OCI-LY3 (cell line): ENCODE measurements around the gene GRP.

Experiments
- H2AFZ ChIP-seq: fragments of 200-600, 300-600 bp; shearing (Covaris generic); 2 replicates; pipeline ENCODE4 v1.6.0; 2014; ENCODE audit warnings: antibody characterized with exemption, low read depth, low read length
- H3K27ac ChIP-seq: fragments of 200-600, 300-600 bp; sonication (generic); 2 replicates; pipeline ENCODE4 v1.5.1; 2014; ENCODE audit warnings: mild to moderate bottlenecking, low read length, moderate library complexity, mixed read lengths
- H3K27me3 ChIP-seq: fragments of 200-600, 300-600 bp; sonication (generic); 2 replicates; pipeline ENCODE4 v1.6.1; 2014; ENCODE audit warnings: low read depth, low read length, mixed read lengths
- H3K36me3 ChIP-seq: fragments of 200-600, 300-600 bp; sonication (generic); replicated peaks from 2 replicates; pipeline ENCODE3; 2014; ENCODE audit warnings: low read depth, low read length, mixed read lengths
- H3K4me1 ChIP-seq: fragments of 300-600, 200-600 bp; sonication (generic); 2 replicates; pipeline ENCODE4 v1.6.1; 2014; ENCODE audit warnings: low read length, mixed read lengths
- H3K4me2 ChIP-seq: fragments of 200-600, 300-600 bp; sonication (generic); 2 replicates; pipeline ENCODE4 v1.6.1; 2014; ENCODE audit warnings: low read length, mixed read lengths
- H3K4me3 ChIP-seq: fragments of 300-600, 200-600 bp; sonication (generic); 2 replicates; pipeline ENCODE4 v1.5.1; 2014; ENCODE audit warnings: antibody characterized with exemption, mild to moderate bottlenecking, low read length, moderate library complexity
- H3K79me2 ChIP-seq: fragments of 300-600, 200-600 bp; shearing (Covaris generic); 2 replicates; pipeline ENCODE4 v1.6.1; 2014; ENCODE audit warnings: mild to moderate bottlenecking, low read length, mixed read lengths
- H3K9ac ChIP-seq: fragments of 300-600, 200-600 bp; shearing (Covaris generic); 2 replicates; pipeline ENCODE4 v1.6.0; 2014; ENCODE audit warnings: mild to moderate bottlenecking, low read length, moderate library complexity
- H3K9me3 ChIP-seq: fragments of 200-600, 300-600 bp; shearing (Covaris generic); 2 replicates; pipeline ENCODE4 v1.6.1; 2014; ENCODE audit warnings: low read length, mixed read lengths; ENCODE audit not compliant: insufficient read depth
- H4K20me1 ChIP-seq: fragments of 200-600, 300-600 bp; sonication (generic); 2 replicates; pipeline ENCODE4 v1.6.1; 2016; ENCODE audit warnings: low read length, mixed read lengths; ENCODE audit not compliant: insufficient read depth
- EZH2phosphoT487 ChIP-seq: fragments of 200-600 bp; shearing (Covaris generic); IDR thresholded peaks from 2 replicates; pipeline ENCODE4 v1.6.1; 2018; ENCODE audit warnings: antibody characterized with exemption, mixed run types, low read depth
- TF ChIP-seq, protein P1 (sequence below): fragments of 200-600, 300-600 bp; sonication (generic); IDR thresholded peaks from 2 replicates; pipeline ENCODE4 v1.5.1; 2014; ENCODE audit warnings: antibody characterized with exemption, low read length, low read depth

The GRP gene

DNA sequence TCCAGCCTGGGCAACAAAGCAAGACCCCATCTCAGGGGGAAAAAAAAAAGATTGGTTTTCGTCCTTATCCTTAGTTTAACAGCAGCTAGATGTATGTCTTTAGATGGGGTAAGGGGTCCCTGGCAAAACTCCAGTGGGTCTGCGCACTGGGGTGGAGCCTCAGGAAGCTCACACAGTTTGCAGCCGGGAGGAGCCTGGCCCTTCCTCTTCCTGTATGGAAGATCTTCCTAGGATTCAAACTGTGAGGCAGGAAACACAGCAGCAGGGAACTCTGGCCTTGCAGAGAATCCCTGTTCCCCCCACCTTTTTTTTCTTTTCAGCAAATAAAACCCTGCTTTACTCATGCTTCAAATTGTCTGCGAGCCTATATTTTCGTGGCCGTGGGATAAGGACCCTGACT, 12.5 kb upstream of the GRP start:
- Histone ChIP-seq H3K4me3 (no peak overlapping the region), H4K20me1 (no peaks in the 10 kb centered on the region), H3K4me1 (no peaks in the 10 kb centered on the region), H3K9ac (no peak overlapping the region), H3K27me3 (peaks cover 8% of the 10 kb centered on the region; the same call in 1 of the 2 replicates), H3K9me3 (no peaks in the 10 kb centered on the region), H3K4me2 (no peak overlapping the region), H3K79me2 (no peaks in the 10 kb centered on the region), H3K36me3 (no peaks in the 10 kb centered on the region), H2AFZ (no peak overlapping the region), H3K27ac (no peak overlapping the region)
- no peak for TF ChIP-seq EZH2phosphoT487
- TF ChIP-seq, protein P1, sequence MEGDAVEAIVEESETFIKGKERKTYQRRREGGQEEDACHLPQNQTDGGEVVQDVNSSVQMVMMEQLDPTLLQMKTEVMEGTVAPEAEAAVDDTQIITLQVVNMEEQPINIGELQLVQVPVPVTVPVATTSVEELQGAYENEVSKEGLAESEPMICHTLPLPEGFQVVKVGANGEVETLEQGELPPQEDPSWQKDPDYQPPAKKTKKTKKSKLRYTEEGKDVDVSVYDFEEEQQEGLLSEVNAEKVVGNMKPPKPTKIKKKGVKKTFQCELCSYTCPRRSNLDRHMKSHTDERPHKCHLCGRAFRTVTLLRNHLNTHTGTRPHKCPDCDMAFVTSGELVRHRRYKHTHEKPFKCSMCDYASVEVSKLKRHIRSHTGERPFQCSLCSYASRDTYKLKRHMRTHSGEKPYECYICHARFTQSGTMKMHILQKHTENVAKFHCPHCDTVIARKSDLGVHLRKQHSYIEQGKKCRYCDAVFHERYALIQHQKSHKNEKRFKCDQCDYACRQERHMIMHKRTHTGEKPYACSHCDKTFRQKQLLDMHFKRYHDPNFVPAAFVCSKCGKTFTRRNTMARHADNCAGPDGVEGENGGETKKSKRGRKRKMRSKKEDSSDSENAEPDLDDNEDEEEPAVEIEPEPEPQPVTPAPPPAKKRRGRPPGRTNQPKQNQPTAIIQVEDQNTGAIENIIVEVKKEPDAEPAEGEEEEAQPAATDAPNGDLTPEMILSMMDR = no peak

DNA sequence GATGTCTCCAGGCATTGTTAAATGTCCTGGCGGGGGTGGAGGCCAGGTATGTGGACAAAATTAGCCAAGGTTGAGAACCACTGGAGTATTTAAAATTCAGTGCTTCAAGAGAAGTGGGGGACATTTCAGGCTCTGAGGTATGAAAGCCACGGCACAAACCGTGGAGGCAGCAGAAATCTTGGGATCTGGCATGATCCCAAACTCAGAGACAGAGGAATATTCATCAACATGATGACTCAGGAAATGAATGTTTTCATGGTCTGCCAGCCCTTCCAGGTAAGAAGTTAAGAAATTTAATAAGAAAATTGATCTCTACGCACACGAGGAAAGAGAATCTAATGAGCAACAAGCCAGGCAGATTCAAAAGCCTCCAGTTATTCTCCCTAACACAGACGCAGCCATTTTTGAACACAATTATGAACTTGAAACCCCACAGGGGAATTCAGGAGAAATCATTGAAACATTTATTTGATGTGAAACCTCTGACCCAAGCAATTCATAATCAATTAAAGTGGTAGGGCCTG, 11.3 kb upstream of the GRP start:
- Histone ChIP-seq H3K4me2 (no peak overlapping the region), H3K36me3 (no peaks in the 10 kb centered on the region), H3K27me3 (peaks cover 8% of the 10 kb centered on the region; the same call in 1 of the 2 replicates), H3K9me3 (no peaks in the 10 kb centered on the region), H3K27ac (no peak overlapping the region), H3K9ac (no peak overlapping the region), H4K20me1 (no peaks in the 10 kb centered on the region), H3K4me3 (no peak overlapping the region), H3K79me2 (no peaks in the 10 kb centered on the region), H2AFZ (no peak overlapping the region), H3K4me1 (no peaks in the 10 kb centered on the region)
- TF ChIP-seq, protein P1 = no peak
- no peak for TF ChIP-seq EZH2phosphoT487

DNA sequence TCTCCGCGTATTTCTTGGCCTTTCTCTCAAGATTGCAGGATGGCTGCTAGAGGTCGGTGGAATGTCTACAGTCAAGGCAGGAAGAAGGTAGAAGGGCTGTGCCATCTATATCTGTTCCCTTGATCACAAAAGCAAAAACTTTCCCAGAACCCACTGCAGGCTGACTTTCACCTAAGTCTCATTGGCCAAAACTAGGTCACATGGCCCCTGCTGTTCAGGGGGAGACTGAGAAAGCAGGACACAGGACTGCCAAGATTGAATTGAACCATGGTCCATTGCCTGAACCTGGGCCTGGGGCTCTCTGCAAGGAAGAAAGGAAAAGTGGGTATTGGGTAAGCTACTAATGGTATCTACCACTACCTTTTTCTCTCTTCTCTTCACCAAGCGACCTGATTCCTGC, 9.7 kb upstream of the GRP start:
- no peak overlapping the region for H3K4me3 ChIP-seq
- no peak overlapping the region for H3K4me2 ChIP-seq
- peaks cover 8% of the 10 kb centered on the region; the same call in 1 of the 2 replicates for H3K27me3 ChIP-seq
- no peak overlapping the region for H2AFZ ChIP-seq
- H3K4me1 ChIP-seq = no peaks in the 10 kb centered on the region
- TF ChIP-seq, protein P1 = no peak
- TF ChIP-seq EZH2phosphoT487 = no peak
- no peaks in the 10 kb centered on the region for H3K36me3 ChIP-seq
- H3K9me3 ChIP-seq = no peaks in the 10 kb centered on the region
- H4K20me1 ChIP-seq = no peaks in the 10 kb centered on the region
- H3K79me2 ChIP-seq = no peaks in the 10 kb centered on the region
- H3K9ac ChIP-seq = no peak overlapping the region
- no peak overlapping the region for H3K27ac ChIP-seq

DNA sequence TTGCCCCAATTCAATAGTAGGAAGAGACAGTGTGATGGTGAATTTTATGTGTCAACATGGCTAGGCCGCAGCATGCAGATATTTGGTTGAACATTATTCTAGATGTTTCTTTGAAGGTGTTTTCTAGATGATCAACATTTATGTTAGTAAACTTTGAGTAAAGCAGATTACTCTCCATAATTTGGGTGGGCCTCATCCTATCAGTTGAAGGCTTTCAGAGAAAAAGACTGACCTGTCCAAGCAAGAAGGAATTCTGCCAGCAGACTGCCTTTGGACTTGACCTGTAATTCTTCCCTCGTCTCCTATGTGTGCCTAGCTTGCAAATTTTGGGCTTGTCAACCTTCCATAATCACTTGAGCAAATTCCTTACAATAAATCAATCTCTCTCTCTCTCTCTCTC, 8.3 kb upstream of the GRP start:
- H3K4me2 ChIP-seq = no peak overlapping the region
- H3K9ac ChIP-seq = no peak overlapping the region
- H2AFZ ChIP-seq = no peak overlapping the region
- H3K79me2 ChIP-seq = no peaks in the 10 kb centered on the region
- TF ChIP-seq, protein P1 = no peak
- TF ChIP-seq EZH2phosphoT487 = no peak
- H3K4me3 ChIP-seq = no peak overlapping the region
- no peaks in the 10 kb centered on the region for H3K9me3 ChIP-seq
- H3K36me3 ChIP-seq = no peaks in the 10 kb centered on the region
- no peaks in the 10 kb centered on the region for H4K20me1 ChIP-seq
- peaks cover 8% of the 10 kb centered on the region; the same call in 1 of the 2 replicates for H3K27me3 ChIP-seq
- peaks cover 10% of the 10 kb centered on the region for H3K4me1 ChIP-seq
- no peak overlapping the region for H3K27ac ChIP-seq
